ENCODE results near the gene TRIM71.

- TF ChIP-seq POLR2A (IDR thresholded peaks at IDR 0.05; ENCODE audit: low read depth, low read length): no peak
- TF ChIP-seq POLR2AphosphoS5 (IDR thresholded peaks at IDR 0.05; ENCODE audit: low read depth, low read length): no peak
- no peak for TF ChIP-seq TAF1 (IDR thresholded peaks at IDR 0.05; ENCODE audit: borderline replicate concordance, low read depth, low read length)
Observed at GRCh38 chr3:32848215-32848614, 30.4 kb downstream of the TRIM71 start.
